Calu3 (cell line): ENCODE results near the gene PCCB. TPM values are rescaled to one million over a fixed set of nuclear protein-coding genes. Genes with fewer than 3 reads are reported as not detected.
A peak's percentile ranks its signal among the peaks of the same experiment; 100 is the strongest.

Experiments
- BruUV-seq: library from RNA; stranded (reverse); fragments of 400-500 nt; replicated peaks from 2 replicates; lab custom pipeline; 2021; lab: Mats Ljungman, UMichigan
- CTCF ChIA-PET: fragments of 300-600 bp; sonication (Branson Sonifier 250); formaldehyde crosslinking; loops from one replicate; lab custom pipeline; 2022; ENCODE audit warnings: antibody characterized with exemption; lab: Charles Lee
- DNase-seq: peaks from one replicate; pipeline ENCODE4 v3.0.0; 2022
- H3K27ac Mint-ChIP-seq: one replicate; pipeline ENCODE4 v1.8.0; 2022; ENCODE audit warnings: mixed read lengths; ENCODE audit not compliant: unreplicated experiment
- H3K27me3 Mint-ChIP-seq: one replicate; pipeline ENCODE4 v1.8.0; 2022; ENCODE audit warnings: mixed read lengths; ENCODE audit not compliant: unreplicated experiment
- H3K36me3 Mint-ChIP-seq: one replicate; pipeline ENCODE4 v1.8.0; 2022; ENCODE audit warnings: mild to moderate bottlenecking, moderate library complexity, mixed read lengths; ENCODE audit not compliant: insufficient read depth, unreplicated experiment
- H3K4me1 Mint-ChIP-seq: one replicate; pipeline ENCODE4 v1.8.0; 2022; ENCODE audit warnings: mild to moderate bottlenecking, low read depth, mixed read lengths; ENCODE audit not compliant: unreplicated experiment
- H3K4me3 Mint-ChIP-seq: one replicate; pipeline ENCODE4 v1.8.0; 2022; ENCODE audit warnings: mild to moderate bottlenecking, low read depth, moderate library complexity, mixed read lengths; ENCODE audit not compliant: unreplicated experiment
- H3K9me3 Mint-ChIP-seq: one replicate; pipeline ENCODE4 v1.8.0; 2022; ENCODE audit warnings: low read depth, mixed read lengths; ENCODE audit not compliant: unreplicated experiment
- intact Hi-C: fragments of 100-400 bp; cut with micrococcal nuclease; formaldehyde crosslinking; loops from one replicate; pipeline ENCODE4 v1.10.0; 2022; ENCODE audit not compliant: unreplicated experiment
- total RNA-seq: library from RNA; stranded (reverse); gene quantifications from 2 replicates; pipeline ENCODE4 v1.2.3, GENCODE V29; 2022
- TF ChIP-seq, protein P1 (sequence below): fragments of 200-600 bp; IDR thresholded peaks from one replicate; pipeline ENCODE4 v1.8.0; 2022; ENCODE audit warnings: antibody characterized with exemption; ENCODE audit not compliant: unreplicated experiment

PCCB gene
- total RNA-seq, 1 experiment from 2014 or later, result 52.3 TPM

DNA sequence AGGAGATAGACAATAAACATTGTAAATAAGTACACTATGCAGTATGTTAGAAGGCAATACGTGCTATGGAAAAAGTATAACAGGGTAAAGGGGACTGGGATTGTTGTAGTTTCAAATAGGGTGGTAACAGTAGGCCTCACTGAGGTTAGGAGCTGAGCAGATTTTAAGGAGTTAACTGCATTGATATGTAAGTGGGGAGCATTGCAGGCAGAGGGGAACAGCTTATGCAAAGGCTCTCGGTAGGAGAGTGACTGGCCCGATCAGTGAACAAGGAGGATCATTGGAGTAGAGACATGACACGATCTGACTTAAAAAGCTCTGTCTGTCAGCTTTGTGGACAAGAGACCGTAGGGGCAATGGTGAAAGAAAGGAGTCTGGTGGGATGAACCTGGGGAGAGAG is 46.8 kb downstream of the PCCB start:
- DNase-seq, result no peak
- Mint-ChIP-seq H3K36me3 (peaks cover 6% of the 10 kb centered on the region), H3K4me1 (no peaks in the 10 kb centered on the region), H3K4me3 (no peak overlapping the region), H3K27ac (no peak overlapping the region), H3K27me3 (no peaks in the 10 kb centered on the region), H3K9me3 (no peaks in the 10 kb centered on the region)
- intact Hi-C loops, result no loop called here
- no TSS peak for BruUV-seq
- TF ChIP-seq, protein P1, sequence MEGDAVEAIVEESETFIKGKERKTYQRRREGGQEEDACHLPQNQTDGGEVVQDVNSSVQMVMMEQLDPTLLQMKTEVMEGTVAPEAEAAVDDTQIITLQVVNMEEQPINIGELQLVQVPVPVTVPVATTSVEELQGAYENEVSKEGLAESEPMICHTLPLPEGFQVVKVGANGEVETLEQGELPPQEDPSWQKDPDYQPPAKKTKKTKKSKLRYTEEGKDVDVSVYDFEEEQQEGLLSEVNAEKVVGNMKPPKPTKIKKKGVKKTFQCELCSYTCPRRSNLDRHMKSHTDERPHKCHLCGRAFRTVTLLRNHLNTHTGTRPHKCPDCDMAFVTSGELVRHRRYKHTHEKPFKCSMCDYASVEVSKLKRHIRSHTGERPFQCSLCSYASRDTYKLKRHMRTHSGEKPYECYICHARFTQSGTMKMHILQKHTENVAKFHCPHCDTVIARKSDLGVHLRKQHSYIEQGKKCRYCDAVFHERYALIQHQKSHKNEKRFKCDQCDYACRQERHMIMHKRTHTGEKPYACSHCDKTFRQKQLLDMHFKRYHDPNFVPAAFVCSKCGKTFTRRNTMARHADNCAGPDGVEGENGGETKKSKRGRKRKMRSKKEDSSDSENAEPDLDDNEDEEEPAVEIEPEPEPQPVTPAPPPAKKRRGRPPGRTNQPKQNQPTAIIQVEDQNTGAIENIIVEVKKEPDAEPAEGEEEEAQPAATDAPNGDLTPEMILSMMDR, result no peak
- CTCF ChIA-PET, result interaction anchor here (0.6 kb wide), 1 partner anchor 20 kb away, joined by 4 read pairs; no protein-coding TSS in a partner anchor

DNA sequence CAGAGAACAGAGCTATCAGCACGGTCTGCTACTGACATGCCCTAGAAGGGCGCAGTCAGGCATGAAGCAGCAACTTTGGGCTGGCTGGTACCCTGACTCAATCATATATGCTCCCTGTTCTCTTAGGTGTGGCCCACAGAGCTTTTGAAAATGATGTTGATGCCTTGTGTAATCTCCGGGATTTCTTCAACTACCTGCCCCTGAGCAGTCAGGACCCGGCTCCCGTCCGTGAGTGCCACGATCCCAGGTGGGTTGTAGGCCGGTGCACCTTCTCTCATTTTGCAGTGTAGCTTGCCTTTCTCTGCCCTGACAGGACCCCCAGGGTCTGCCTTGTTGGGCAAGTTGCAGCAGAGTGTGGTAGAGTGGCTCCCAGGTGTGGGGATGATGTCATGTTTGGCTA is 47.7 kb downstream of the PCCB start:
- Mint-ChIP-seq H3K9me3 (no peaks in the 10 kb centered on the region), H3K27ac (no peak overlapping the region), H3K36me3 (peaks cover 6% of the 10 kb centered on the region), H3K27me3 (no peaks in the 10 kb centered on the region), H3K4me1 (no peaks in the 10 kb centered on the region), H3K4me3 (no peak overlapping the region)
- CTCF ChIA-PET, result no interaction called here
- intact Hi-C loops, result no loop called here
- no TSS peak for BruUV-seq
- DNase-seq, result no peak
- TF ChIP-seq, protein P1, result no peak

DNA sequence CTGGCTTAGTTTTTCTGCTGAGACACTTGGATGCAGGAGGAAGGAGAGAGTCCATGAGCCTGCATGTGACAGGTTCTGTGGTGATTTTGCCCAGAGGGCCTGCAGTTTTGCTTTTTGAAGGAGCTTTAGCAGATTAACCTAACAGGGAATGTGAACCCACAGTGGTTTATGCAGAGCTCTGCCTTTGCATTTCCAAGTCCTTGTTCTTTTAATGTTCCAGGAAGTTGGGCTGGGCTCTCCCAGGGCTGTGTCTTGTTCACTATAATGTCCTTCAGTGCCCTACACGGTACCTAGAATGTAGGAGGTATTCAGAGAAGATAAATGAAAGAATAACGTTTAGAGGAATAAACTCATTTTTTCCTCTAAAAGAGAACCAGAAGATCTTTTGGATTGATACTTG is 50.3 kb downstream of the PCCB start:
- Mint-ChIP-seq H3K27ac (no peak overlapping the region), H3K9me3 (no peaks in the 10 kb centered on the region), H3K27me3 (no peaks in the 10 kb centered on the region), H3K36me3 (peaks cover 6% of the 10 kb centered on the region), H3K4me3 (no peak overlapping the region), H3K4me1 (no peaks in the 10 kb centered on the region)
- DNase-seq, result no peak
- no TSS peak for BruUV-seq
- TF ChIP-seq, protein P1, result no peak
- intact Hi-C loops, result loop anchor here (10.0 kb wide), 1 partner anchor 714 kb away; no protein-coding TSS in a partner anchor
- CTCF ChIA-PET, result no interaction called here

DNA sequence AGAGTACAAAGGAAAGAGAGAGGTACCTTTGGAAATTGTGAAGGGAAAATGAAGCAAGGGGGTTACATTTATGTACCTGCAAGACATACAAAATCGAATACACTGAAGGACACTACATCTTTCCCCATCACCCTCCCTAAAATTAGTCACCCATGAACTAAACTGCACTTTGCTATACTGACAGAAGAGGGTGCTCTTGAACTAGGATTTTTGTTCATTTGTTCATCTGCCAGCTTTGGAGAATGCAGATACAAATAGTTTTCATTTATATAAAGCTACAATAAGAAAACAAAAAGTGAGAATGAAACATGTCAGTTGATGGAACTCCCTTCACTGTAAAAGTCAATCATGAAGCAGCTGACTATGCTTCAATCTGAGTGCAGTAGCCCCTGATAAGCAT is 55.7 kb downstream of the PCCB start:
- no peak overlapping the region for H3K4me3 Mint-ChIP-seq
- no peaks in the 10 kb centered on the region for H3K9me3 Mint-ChIP-seq
- H3K27ac Mint-ChIP-seq, result no peak overlapping the region
- TF ChIP-seq, protein P1, result peak; percentile 65
- no peaks in the 10 kb centered on the region for H3K4me1 Mint-ChIP-seq
- peaks cover 6% of the 10 kb centered on the region for H3K36me3 Mint-ChIP-seq
- DNase-seq, result peak; percentile 33
- no TSS peak for BruUV-seq
- H3K27me3 Mint-ChIP-seq, result no peaks in the 10 kb centered on the region
- intact Hi-C loops, result loop anchor here (1.0 to 10.0 kb wide), 5 partner anchors 86 to 709 kb away; no protein-coding TSS in a partner anchor
- CTCF ChIA-PET, result interaction anchor here (0.5 to 2.2 kb wide), 10 partner anchors 10 to 741 kb away, joined by 3 to 28 read pairs (median 4); partner anchors contain the start of genes MSL2 and STAG1
